Upper lobe of left lung (tissue), 4 donors: Measurements from ENCODE around the gene OR2AK2.

Source experiments
- CTCF ChIP-seq, 6 experiments: fragments of 450-650 bp in 4 of 6; fragments of 200-600 bp in 2 of 6; sonication (generic) in 2 of 6; IDR thresholded peaks; one replicate each; pipeline ENCODE4 v1.5.1; 2016 to 2019; ENCODE audit warnings: antibody characterized with exemption in 6 of 6
- EP300 ChIP-seq, 4 donors: sonication (generic); formaldehyde crosslinking; IDR thresholded peaks; one replicate each; pipeline ENCODE4 v1.5.1; 2017; ENCODE audit warnings: antibody characterized with exemption in 4 of 4, control low read depth in 2 of 4
- POLR2A ChIP-seq, 4 donors: fragments of 450-650 bp; IDR thresholded peaks; one replicate each; pipeline ENCODE4 v1.5.1; 2016 to 2017; ENCODE audit warnings: antibody characterized with exemption in 4 of 4, mild to moderate bottlenecking in 2 of 4
- POLR2AphosphoS5 ChIP-seq, 2 donors: sonication (generic); formaldehyde crosslinking; IDR thresholded peaks; one replicate each; pipeline ENCODE4 v1.5.1; 2017; ENCODE audit warnings: antibody characterized with exemption in 2 of 2

GRCh38 chr1:247923941-247924340 is 41.1 kb upstream of the OR2AK2 start:
- TF ChIP-seq EP300 (IDR thresholded peaks at IDR 0.05) (no peak), CTCF (IDR thresholded peaks at IDR 0.05) (no peak), POLR2AphosphoS5 (IDR thresholded peaks at IDR 0.05) (no peak), POLR2A (IDR thresholded peaks at IDR 0.05) (no peak)
